ENCODE data around the gene CLEC2L.

Gene CLEC2L

DNA sequence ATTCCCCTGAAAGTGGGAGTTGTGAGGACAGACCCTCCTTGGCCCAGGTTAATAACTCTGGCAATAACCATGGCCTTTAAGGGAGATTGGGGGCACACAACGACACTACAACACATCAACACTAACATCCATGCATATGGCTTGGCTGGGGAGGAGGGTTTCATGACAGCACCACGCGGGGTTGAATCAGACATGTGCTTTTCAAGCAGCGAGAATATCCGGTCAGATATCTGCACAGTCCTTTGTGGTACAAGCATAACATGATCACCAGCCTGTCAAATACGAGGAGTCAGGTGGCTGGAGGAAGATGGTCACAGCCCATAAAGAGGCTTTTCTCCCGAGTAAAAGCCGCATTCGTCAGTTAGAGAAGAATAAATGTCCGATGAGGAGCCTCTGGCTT lies 27.0 kb upstream of the CLEC2L start:
- TF ChIP-seq ZNF274 (IDR thresholded peaks at IDR 0.05; ENCODE audit: low read depth, low read length), result no peak

DNA sequence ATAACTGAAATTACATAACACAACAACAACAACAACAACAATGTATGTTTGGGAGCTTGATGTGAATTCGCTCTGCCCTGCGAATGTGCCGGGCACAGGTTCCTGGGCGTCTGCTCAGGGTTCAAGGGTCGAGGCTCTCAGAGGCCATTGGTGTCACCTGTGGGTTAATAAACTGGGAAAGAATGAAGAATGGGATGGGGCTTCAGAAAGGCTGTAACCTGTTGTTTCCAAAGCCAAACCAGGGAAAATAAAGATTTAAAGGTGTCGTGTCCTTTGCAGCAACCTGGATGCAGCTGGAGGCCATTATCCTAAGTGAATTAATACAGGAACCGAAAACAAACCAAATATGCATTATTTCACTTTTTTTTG lies 22.7 kb upstream of the CLEC2L start:
- TF ChIP-seq ZNF274 (IDR thresholded peaks at IDR 0.05; ENCODE audit: low read depth, low read length), result no peak
- H3K4me3 ChIP-seq (ENCODE audit: low read length), result no peak overlapping the region

More for the DNA sequence above, 27.0 kb upstream of the CLEC2L start:
- no peak overlapping the region for H3K4me3 ChIP-seq (ENCODE audit: low read length)

DNA sequence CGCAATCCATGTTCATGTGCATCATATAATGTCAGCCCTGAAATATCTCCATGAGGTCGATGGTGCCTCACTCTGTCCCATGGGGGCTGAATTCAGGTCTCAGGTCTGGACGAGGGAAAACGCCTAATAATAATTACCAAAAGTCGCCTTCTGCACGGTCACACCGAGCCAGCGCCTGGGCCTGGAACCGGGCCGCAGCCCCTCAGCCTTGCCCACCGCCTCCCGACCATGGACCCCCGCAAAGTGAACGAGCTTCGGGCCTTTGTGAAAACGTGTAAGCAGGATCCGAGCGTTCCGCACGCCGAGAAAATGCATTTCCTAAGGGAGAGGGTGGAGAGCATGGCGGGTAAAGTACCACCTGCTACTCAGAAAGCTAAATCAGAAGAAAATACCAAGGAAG lies 21.3 kb upstream of the CLEC2L start:
- TF ChIP-seq ZNF274 (IDR thresholded peaks at IDR 0.05; ENCODE audit: low read depth, low read length), result no peak

DNA sequence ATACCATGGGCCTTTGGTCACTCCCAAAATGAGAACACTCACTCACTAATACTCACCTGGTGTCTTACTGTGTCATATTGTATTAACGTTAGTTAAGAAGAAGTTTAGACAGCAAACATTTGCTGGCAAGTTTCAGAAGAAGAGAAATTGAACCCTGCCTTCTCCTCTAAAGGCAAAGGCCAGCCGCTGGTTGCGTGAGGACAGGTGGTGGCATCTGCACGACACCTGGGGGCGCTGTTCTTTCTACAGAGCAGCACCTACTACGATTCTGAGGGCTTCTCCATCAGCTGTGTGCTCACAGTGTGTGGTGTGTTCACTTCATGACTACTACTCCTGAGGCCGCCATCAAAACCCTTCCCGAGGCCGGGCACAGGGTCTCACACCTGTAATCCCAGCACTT lies 17.9 kb upstream of the CLEC2L start:
- no peak overlapping the region for H3K4me3 ChIP-seq (ENCODE audit: low read length)
- TF ChIP-seq ZNF274 (IDR thresholded peaks at IDR 0.05; ENCODE audit: low read depth, low read length), result no peak

More for the DNA sequence above, 21.3 kb upstream of the CLEC2L start:
- H3K4me3 ChIP-seq (ENCODE audit: low read length), result no peak overlapping the region

DNA sequence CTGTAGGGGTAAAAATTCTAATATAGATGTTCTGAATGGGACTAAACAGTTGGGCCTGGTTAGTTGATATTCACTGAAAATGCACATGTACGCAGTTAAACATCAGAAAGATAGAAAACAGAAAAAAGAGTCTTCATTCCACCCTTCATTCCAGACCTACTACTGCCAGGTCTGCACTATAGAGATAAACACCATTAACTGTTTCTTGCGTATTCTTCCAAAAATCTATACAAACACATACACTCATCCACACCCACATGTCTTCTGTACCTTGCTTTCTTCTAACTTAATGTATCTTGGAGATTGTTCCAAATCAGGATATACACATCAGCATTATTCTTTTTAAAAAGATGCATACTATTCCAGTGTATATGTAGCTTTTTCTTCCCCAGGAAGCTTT lies 13.9 kb upstream of the CLEC2L start:
- TF ChIP-seq ZNF274 (IDR thresholded peaks at IDR 0.05; ENCODE audit: low read depth, low read length), result no peak
- no peak overlapping the region for H3K4me3 ChIP-seq (ENCODE audit: low read length)

DNA sequence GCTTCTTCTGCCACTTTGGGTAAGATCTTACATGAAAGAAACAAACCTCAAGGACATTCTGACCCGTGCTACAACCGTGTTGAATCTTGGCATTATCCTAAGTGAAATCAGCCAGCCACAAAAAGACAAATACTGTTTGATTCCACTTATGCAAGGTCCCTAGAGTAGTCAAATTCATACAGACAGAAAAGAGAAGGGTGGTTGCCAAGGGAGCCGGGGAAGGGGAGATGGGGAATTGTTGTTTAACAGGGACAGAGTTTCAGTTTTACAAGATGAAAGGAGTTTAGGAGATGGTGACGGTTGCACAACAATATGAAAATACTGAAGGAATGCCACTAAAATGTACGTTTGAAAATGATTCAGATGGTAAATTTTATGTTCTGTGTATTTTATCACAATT lies 12.2 kb upstream of the CLEC2L start:
- no peak for TF ChIP-seq ZNF274 (IDR thresholded peaks at IDR 0.05; ENCODE audit: low read depth, low read length)
- no peak overlapping the region for H3K4me3 ChIP-seq (ENCODE audit: low read length)

DNA sequence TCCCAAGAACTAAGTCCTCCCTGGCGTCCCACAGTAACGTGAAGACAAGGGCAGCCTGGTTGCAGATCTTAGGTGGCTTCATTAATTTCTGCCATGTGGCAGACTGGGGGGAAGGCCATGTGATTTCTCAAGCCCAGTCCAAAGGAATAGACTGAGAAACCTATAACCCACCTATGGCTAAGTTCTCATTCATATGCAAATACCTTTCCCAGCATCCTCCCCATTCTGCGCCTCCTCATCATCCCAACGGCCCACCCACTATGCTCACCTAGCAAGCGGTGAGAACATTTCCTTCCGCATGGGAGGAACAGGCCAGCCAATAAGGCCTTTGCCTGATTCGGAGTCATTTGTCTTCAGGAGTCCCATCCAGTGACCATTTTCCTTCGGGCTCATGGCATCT lies 8.2 kb upstream of the CLEC2L start:
- H3K4me3 ChIP-seq (ENCODE audit: low read length), result no peak overlapping the region
- TF ChIP-seq ZNF274 (IDR thresholded peaks at IDR 0.05; ENCODE audit: low read depth, low read length), result no peak

DNA sequence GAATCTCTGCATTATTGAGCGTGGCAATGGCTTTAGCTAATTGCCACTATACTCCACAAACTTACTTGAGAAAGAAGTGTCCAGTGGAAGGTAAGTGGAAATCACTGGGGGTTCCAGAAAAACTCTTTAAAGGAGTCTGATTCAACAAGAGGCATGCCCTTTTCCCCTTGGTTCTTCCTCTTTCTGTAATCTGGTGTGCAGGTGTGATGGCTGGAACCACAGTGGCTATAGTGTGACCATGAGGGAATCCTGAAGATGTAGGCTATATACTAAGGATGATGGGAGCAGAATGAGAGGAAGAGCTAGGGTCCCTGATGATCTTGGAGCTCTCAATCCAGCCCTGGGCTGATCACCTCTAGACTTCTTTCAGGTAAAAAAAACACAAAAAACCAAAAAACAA lies 2.0 kb upstream of the CLEC2L start:
- H3K4me3 ChIP-seq (ENCODE audit: low read length), result no peak overlapping the region
- no peak for TF ChIP-seq ZNF274 (IDR thresholded peaks at IDR 0.05; ENCODE audit: low read depth, low read length)

DNA sequence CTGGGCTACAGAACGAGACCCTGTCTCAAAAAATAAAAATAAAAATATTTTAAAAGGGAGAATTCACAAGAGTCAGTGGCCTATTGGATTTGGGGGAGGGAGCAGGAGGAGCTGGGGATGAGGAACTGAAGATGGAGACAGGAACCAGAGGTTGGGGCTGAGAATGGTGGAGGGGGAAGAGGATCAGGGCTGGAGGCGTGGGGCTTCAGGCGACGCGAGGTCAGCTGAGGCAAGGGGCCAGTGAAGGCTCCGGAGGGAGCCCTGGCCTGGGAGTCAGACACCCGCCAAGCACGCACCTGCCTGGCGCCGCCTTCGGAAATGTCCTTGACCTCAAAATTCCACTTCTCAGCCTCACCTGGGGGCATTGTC lies 671 bp upstream of the CLEC2L start:
- no peak for TF ChIP-seq ZNF274 (IDR thresholded peaks at IDR 0.05; ENCODE audit: low read depth, low read length)
- H3K4me3 ChIP-seq (ENCODE audit: low read length), result no peak overlapping the region

DNA sequence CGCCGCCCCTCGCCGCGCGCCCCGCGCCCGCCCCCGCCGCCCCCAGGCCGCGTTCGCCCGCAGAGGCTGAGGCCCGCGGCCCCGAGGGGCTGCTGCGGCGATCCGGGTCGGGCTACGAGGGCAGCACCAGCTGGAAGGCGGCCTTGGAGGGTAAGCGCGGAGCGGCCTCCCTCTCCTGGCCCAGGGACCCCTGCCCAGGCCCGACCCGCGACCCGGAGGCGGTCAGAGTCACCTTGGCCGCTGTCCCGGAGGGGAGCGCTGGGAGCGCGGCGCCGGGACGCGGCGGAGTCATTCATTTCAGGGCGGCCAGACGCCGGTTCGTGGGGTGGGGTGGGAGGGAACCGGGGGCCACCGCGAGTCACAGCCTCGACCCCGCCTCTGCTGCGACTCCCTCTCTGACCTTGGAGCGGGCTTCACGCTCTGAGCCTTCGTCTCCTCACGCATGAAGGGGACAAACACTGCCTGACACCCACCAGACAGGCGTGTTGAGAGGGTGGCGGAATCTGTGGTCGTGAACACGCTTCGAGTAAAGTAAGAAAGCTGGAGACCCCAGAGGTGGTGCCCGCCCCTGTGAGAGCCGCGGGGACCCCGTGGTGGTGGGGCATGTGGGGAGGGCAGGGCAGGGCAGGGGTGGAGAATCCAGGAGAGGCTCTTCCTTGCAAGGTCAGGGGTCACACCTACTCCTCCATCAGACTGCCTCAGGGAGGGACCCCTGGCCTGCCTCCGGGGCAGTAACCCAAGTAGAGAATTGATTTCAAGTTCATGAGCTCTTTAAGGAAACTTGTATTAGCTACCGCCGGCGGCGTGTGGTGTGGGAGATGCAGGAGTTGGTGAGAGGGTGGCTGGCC lies 707 bp downstream of the CLEC2L start:
- TF ChIP-seq ZNF274 (IDR thresholded peaks at IDR 0.05; ENCODE audit: low read depth, low read length), result no peak
- H3K4me3 ChIP-seq (ENCODE audit: low read length), result no peak overlapping the region

DNA sequence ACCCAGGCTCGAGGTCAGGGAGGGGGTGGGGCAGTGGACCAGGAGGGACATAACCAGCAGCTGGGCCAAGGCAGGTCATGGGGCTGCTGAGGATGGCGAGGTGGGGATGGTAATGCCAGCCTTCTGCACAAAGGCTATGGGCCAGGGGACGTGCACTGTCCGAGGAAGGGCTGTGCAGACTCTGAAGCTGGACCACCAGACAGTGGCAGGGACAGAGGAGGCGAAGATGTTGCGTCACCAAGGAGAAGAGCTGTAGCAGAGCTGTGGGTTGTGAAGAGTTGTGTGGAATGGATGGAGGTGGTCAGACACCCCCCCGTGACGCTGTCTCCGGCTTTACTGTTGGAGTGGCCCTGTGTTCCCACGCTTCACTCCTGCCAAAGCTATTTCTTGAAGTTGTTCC lies 1.8 kb downstream of the CLEC2L start:
- no peak for TF ChIP-seq ZNF274 (IDR thresholded peaks at IDR 0.05; ENCODE audit: low read depth, low read length)
- H3K4me3 ChIP-seq (ENCODE audit: low read length), result no peak overlapping the region

DNA sequence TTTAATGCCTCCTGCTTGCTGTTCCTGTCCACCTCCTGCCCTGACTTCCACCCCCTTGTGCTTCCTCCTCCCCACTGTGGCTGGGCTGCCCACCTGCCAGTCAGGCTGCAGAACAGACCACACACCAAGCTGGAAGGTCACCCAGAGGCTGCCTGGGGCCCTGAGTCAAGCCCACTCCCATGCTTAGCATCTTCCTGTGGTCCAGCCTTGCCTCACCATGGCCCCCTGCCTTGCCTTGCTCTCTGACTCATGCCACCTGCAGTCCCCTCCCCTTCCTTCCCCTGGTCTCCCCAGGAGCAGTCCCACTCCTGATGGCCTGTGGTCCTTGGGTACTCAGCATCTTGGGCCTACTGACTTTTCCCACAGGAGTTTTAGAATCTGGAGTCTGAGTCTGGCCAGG lies 2.3 kb downstream of the CLEC2L start:
- H3K4me3 ChIP-seq (ENCODE audit: low read length), result no peak overlapping the region
- no peak for TF ChIP-seq ZNF274 (IDR thresholded peaks at IDR 0.05; ENCODE audit: low read depth, low read length)

DNA sequence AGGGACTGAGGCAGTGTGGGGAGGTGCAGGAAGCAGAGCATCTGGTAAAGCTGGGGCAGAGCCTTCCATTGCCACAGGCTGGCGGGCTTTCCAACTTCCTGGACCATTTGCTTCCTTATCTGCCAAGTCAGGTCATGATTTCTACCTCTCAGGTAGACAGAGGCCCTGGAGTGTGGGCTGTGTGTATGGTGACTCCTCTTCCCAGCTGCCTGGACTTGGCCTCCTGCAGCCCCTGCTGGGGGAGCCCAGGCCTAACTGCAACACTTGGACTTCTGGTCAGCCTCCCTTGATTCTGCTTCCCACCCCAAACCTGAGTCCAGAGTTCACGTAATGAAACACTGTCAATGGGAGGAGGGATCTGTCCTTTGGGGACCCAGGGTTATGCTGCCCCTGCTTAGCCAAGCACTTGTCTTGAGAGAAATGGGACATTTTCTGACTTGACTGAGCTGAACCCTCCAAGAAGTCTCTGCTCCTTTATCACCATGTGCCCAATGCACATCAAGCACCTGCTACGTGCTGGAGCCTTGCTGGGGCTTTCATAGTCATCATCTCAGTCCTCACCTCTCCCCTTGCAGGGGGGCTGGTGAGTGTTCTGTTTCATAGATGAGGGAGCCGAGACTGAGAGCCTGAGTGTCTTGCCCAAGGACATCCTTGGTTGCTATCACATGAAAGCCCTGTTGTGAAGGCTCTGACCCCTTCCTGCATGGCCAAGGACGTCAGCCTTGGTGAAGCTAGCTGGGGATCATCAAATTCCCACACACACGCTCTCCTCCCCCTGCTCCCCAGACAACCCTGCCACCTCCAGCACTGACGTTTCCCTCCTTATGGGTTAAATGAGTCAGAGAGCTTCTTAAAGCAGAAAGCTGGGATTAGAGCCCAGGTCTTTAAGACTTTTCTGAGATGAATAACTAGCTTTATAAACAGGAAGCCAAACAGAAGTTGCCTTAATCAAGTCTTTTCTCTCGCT lies 3.4 kb downstream of the CLEC2L start:
- TF ChIP-seq ZNF274 (IDR thresholded peaks at IDR 0.05; ENCODE audit: low read depth, low read length), result no peak
- H3K4me3 ChIP-seq (ENCODE audit: low read length), result no peak overlapping the region

DNA sequence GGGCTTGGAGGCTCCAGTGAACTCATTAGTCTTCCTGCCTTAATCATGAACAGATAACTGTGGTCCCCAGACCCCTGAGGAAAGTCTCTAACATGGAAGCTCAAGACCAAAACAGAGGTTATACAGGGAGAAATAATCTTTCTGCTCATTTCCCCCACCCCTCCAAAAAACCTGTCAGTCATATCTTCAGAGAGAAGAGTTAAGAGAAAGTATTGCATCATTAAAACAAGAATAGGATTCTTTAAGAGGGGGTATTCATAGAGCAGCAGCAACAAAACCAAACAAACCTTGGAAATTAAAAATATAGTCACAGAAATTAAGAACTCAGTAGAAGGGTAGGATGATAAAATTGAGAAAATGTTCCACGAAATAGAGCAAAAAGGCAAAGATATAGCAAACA lies 7.6 kb downstream of the CLEC2L start:
- H3K4me3 ChIP-seq (ENCODE audit: low read length), result no peak overlapping the region
- TF ChIP-seq ZNF274 (IDR thresholded peaks at IDR 0.05; ENCODE audit: low read depth, low read length), result no peak

DNA sequence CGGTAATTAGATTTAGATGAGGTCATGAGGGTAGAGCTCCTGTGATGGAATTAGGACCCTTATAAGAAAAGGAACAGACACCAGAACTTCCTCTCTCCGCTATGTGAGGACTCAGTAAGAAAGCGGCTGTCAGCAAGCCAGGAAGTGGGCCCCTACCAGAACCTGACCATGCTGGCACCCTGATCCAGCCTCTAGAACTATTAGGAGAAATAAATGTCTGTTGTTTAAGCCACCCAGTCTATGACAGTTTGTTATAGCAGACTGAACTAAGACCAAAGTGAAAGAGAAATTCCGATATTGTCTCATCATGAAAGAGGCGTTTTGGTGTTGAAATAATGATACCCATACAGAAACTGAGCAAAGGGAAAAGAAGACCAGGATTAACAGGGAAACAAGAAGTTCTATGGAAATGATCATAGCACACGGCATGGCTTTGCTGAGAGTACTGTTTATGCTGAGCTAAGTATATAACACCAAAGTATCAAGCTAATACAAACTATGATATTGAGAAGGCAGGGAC lies 9.2 kb downstream of the CLEC2L start:
- no peak overlapping the region for H3K4me3 ChIP-seq (ENCODE audit: low read length)
- TF ChIP-seq ZNF274 (IDR thresholded peaks at IDR 0.05; ENCODE audit: low read depth, low read length), result no peak
